ENCODE measurements around the gene PUSL1. TPM values are rescaled to one million over a fixed set of nuclear protein-coding genes. Genes with fewer than 3 reads are reported as not detected.

Gene PUSL1
- total RNA-seq, 2 experiments from 2014 or later: 31.7 to 34.2 TPM

GRCh38 chr1:1330366-1331067 lies 22.1 kb downstream of the PUSL1 start:
- ChIA-PET POLR2A (no interaction called here), CTCF (no interaction called here)

GRCh38 chr1:1331068-1331965 lies 22.9 kb downstream of the PUSL1 start, which contains the start of gene TAS1R3:
TSS of gene TAS1R3 (plus strand) at chr1:1331280. CDS start at chr1:1331346, 66 bp downstream.
- POLR2A ChIA-PET: no interaction called here
- CTCF ChIA-PET: interaction anchor here (0.5 kb wide), 1 partner anchor 9 kb away, joined by 3 read pairs; no protein-coding TSS in a partner anchor

- CTCF ChIA-PET: no interaction called here
- POLR2A ChIA-PET: interaction anchor here (1.3 kb wide), 1 partner anchor 22 kb away, joined by 3 read pairs; no protein-coding TSS in a partner anchor
Observed at GRCh38 chr1:1332031-1332755, 23.8 kb downstream of the PUSL1 start.

DNA sequence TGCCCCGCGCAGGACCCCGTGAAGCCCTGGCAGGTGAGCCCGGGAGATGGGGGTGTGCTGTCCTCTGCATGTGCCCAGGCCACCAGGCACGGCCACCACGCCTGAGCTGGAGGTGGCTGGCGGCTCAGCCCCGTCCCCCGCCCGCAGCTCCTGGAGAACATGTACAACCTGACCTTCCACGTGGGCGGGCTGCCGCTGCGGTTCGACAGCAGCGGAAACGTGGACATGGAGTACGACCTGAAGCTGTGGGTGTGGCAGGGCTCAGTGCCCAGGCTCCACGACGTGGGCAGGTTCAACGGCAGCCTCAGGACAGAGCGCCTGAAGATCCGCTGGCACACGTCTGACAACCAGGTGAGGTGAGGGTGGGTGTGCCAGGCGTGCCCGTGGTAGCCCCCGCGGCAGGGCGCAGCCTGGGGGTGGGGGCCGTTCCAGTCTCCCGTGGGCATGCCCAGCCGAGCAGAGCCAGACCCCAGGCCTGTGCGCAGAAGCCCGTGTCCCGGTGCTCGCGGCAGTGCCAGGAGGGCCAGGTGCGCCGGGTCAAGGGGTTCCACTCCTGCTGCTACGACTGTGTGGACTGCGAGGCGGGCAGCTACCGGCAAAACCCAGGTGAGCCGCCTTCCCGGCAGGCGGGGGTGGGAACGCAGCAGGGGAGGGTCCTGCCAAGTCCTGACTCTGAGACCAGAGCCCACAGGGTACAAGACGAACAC lies 24.5 kb downstream of the PUSL1 start:
- ChIA-PET CTCF (no interaction called here), POLR2A (interaction anchor here (1.3 kb wide), 1 partner anchor 21 kb away, joined by 3 read pairs; no protein-coding TSS in a partner anchor)

- ChIA-PET CTCF (no interaction called here), POLR2A (no interaction called here)
Observed at GRCh38 chr1:1333551-1334241, 25.3 kb downstream of the PUSL1 start.

- POLR2A ChIA-PET: interaction anchor here (0.6 kb wide), 1 partner anchor 446 kb away, joined by 3 read pairs; no protein-coding TSS in a partner anchor
- CTCF ChIA-PET: no interaction called here
Observed at GRCh38 chr1:1334835-1335234, 26.4 kb downstream of the PUSL1 start.

DNA sequence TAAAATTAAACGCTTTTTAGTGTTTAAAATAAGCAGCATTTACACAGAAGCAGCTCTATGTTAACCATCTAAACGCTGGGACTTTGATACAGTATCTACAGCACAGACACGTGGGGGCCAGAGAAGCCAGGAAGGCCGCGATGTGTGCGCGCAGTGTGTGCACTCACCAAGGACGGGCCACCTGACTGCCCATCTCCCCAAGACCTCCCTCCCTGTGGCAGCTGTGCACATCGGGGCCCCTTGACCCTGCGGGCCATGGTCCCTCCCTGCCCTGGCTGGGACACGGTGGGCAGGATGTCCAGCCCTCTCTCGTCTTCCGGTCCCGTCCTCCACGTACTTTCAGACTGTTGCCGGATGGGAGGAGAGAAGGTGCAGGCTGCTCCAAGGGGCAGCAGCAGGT lies 26.9 kb downstream of the PUSL1 start:
- POLR2A ChIA-PET: no interaction called here

DNA sequence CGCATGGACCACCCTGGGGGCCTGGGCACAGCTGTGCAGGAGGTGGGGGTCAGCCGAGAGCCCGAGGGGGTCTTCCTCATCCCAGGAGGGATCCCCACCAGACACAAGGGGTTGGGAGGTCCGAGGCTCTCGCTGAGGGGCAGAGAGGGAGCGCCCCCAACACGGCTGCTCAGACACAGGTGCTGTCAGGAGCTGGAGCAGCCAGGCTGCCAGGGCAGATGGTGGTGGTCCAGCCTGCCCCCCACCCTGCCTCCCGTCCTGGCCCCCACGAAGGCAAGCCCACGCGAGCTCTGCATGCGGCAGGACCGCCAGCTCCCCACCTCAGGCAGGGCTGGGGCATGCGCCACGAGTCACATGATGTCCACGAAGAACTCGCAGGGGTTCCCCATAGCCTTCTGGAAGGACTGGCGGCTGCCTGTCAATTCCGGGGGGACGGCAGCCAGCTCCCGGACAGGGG lies 27.4 kb downstream of the PUSL1 start:
- POLR2A ChIA-PET: interaction anchor here (0.5 kb wide), 2 partner anchors 67 to 164 kb away, joined by 4 to 5 read pairs; no protein-coding TSS in a partner anchor
- CTCF ChIA-PET: interaction anchor here (1.0 kb wide), 1 partner anchor 213 kb away, joined by 3 read pairs; no protein-coding TSS in a partner anchor

More for the DNA sequence above, 26.9 kb downstream of the PUSL1 start:
- CTCF ChIA-PET: interaction anchor here (1.0 kb wide), 1 partner anchor 213 kb away, joined by 3 read pairs; no protein-coding TSS in a partner anchor

DNA sequence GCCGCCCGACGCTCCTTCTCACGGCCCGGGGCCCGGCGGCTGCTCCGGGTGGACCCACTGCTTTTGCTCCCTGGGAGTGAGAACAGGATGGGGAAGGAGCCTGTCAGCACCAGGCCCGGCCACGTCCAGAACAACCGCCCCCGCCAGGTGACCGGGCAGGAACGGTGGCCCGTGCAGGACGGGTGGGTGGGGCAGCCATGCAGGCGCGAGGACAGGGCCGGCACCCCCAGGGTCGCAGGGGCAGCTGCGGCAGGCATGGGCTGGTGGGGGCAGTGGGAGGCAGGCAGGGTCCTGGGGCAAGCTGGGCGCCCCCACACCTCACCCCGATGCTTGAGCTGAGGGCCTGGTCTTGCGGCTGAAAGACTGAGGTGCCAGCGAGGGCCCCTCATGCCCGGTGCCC lies 28.0 kb downstream of the PUSL1 start:
- ChIA-PET POLR2A (interaction anchor here (0.5 kb wide), 1 partner anchor 66 kb away, joined by 4 read pairs; no protein-coding TSS in a partner anchor), CTCF (no interaction called here)

DNA sequence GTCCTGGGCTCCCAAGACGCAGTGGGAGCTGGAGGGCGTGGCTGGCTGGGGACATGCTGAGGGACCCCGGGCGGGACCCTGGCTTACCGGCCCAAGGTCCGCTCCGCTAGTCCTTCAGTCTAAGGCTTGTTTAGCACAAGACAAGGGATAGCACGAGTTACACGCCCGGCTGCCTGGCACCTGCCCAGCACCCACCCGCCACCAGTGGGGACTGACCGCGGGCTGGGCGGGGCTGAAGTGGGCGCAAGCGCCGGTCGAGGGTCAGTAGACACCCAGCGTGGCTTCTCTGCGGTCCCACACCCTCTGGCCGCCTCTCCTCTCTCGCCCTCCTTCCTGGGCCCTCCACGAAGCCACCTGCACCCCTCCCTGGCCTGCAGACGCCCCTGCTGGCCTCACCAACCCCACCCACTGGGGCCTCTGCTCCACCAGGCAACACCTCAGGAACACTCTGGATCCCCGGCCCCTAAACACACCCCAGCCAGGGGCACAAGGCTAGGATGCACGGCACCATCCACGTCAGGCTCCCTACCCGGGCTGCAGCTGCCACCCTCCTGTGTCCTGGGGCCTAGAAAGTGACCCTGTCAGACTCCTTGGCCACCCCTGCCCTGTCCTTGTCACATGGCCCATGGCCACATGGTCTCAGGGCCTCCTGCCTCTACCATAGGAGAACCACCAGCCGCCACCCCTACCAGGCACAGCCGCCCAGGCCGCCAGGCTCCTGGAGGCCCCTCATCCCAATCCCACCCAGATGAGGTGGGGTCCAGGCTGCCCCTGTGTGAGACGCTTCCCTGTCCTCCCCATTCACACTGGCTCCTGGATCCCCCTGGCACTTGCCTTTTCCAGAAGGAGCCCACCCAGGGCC lies 28.8 kb downstream of the PUSL1 start:
- ChIA-PET POLR2A (no interaction called here), CTCF (no interaction called here)

DNA sequence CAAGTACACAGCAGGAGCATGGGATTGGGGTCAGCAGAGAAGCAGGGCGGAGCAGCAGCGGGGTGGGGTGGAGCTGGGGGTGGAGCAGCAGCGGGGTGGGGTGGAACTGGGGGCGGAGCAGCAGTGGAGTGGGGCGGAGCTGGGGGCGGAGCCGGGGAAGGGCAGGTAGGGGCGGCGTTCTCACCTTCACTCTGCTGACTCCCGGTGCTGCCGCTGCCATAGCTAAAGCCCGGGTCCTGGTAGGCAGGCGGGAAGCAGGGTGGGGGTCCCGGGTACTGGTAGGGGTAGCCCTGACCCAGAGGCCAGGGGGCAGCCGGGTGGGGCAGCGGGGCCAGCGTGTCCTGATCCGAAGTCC lies 29.4 kb downstream of the PUSL1 start:
- CTCF ChIA-PET: no interaction called here
- POLR2A ChIA-PET: no interaction called here

- CTCF ChIA-PET: no interaction called here
- POLR2A ChIA-PET: no interaction called here
Observed at GRCh38 chr1:1338278-1338677, 29.9 kb downstream of the PUSL1 start.

- ChIA-PET POLR2A (no interaction called here), CTCF (no interaction called here)
Observed at GRCh38 chr1:1340185-1340584, 31.8 kb downstream of the PUSL1 start.

DNA sequence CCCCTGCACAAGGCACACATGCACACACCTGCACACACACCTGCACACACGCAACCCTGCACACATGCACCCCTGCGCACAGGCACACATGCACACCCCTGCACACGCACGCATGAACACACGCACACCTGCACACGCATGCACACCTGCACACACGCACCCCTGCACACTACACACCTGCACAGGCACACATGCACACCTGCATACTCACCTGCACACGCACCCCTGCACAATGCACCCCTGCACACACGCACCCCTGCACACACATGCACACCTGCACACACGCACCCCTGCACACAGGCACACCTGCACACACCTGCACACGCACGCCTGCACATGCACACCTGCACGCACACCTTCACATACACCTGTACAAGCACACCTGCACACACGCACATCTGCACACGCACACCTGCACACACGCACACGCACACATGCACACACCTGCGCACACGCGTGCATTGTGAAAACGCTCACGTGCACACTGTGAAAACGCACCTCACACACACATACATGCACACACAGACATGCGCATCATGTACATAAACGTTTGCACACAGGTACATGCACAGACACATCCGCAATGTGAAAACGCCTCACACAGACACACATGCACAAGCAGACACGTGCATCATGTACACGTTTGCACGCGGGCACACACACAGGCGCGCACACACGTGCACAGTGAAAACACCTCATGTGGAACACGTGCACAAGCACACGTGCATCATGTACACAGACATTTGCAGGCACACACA lies 32.6 kb downstream of the PUSL1 start:
- POLR2A ChIA-PET: no interaction called here

GRCh38 chr1:1341549-1342021 lies 33.2 kb downstream of the PUSL1 start:
- CTCF ChIA-PET: no interaction called here
- POLR2A ChIA-PET: no interaction called here

More for the DNA sequence above, 32.6 kb downstream of the PUSL1 start:
- CTCF ChIA-PET: no interaction called here

DNA sequence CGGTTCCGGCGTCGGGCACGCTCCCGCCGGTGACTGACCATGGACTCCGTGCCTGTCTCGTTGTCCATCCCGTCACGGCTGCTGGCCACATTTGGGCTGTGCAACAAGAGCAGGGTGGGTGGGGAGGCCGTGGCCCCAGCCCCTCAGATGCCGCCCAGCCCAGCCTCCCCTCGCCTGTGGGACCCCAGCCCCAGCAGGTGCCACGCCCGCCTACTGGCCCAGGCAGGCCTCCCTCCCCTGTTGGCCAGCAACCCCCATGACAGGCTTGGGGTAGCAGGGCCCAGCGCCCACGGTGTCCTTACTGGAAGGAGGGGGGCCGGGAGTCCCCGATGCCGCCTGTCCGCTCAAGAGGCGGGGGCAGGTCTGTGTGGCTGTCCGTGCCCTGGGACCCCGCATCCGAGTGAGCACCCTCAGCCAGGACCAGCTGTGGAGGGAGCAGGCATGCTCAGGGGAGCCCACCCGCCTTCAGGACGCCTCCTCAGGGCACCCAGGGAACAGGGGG lies 33.7 kb downstream of the PUSL1 start:
- CTCF ChIA-PET: no interaction called here
- POLR2A ChIA-PET: no interaction called here

GRCh38 chr1:1342584-1343115 lies 34.3 kb downstream of the PUSL1 start:
- ChIA-PET CTCF (no interaction called here), POLR2A (no interaction called here)

Data from activated CD8-positive, alpha-beta memory T cell treated with anti-CD3 and anti-CD28 coated beads for 36 hours (primary cell).